ENCODE measurements around the gene AMBP.
A peak's percentile ranks its signal among the peaks of the same experiment; 100 is the strongest.

Gene AMBP

DNA sequence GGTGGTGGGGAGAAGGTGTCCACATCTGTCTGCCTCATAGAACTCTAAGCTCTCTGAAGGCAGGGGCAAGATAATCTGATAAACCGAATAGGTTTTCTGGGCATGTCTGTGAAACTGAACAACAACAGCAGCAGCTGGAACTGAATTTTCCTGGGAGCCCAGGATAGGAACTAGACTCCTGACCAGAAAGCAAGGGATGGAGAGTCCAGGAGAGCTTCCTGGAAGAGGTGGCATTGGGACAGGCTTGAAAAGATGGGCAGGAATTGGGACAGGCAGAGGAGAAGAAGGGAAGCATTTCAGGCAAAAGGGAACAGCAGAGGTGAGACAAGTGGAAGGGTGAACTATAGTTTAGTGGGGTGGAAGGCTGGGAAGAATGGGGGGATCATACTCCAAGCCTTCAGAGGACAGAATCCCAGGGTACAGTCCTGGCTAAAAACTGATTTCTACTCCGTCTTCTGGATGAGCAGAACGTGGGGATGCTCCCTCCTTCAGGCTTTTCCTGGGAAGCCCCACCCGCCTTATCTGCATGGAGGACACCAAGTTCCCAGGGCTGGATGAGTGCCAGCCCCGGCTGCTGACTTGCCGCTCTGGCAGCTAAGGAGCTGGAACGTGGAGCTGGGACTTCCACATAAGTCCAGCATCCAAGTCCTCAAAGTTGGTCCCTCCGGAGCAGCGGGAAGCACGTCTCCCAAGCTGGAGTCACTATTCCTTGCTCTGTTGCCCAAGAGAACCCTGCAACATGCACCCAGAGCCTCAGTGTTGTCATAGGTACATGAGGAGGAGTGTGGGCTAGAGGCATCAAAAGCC is 34.9 kb upstream of the AMBP start:
- peak; percentile 60 for DNase-seq (ENCODE audit: low read depth)

DNA sequence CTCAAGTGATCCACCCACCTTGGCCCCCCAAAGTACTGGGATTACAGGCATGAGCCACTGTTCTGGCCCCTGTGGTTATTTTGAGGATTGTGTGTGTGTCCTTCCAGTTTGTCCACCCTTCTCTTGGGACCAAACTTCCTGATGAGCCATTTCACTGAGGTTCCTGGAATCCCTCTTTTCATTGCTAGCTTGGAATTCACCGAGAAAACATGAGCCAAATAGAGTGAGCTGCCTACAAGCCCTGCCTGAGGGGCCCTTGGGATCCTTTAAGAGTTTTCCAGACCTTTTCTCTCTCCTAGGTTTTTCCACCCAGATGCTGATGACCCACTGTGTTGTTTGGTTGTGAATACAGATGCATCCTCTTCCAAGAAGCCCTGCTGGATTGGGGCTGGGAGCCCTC is 34.2 kb upstream of the AMBP start:
- no peak for DNase-seq (ENCODE audit: low read depth)

DNA sequence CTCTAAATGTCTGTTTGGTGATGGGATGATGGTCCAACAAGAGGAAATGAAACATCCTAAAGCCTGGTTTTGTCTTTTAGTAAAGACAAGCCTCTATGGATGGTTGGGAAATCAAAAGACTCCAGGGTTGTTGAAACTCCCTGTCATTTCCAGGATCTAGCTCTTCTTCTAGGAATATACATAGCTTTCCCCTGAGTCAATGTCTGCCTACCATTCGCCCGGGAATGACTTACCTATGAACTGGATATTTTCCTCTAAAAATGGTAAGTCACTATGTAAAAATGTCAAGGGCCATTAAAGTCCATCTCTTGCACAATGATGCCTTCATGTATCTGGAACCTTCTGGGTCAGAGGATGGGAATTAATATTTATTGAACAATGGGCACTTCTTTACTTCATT is 32.1 kb upstream of the AMBP start:
- peak; percentile 88 for DNase-seq (ENCODE audit: low read depth)

DNA sequence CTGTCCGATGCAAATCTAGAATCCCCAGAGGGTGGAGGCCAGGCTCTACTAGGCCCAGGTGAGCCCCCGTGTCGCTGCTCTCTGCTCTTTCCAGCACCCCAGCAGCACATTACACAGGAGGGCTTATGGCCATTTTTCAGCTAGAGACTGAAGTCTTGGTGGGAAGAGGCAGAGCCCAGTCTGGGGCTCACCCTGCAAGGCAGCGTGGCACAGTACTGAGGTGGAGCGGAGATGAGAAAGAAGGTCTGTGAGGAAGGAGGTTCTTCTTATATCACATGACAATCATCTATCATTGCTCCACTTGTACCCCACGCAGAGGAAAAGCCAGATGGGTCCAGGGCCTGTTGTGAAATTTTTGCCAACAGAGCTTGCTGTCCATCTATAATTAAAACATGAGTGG is 31.0 kb upstream of the AMBP start:
- no peak for DNase-seq (ENCODE audit: low read depth)

DNA sequence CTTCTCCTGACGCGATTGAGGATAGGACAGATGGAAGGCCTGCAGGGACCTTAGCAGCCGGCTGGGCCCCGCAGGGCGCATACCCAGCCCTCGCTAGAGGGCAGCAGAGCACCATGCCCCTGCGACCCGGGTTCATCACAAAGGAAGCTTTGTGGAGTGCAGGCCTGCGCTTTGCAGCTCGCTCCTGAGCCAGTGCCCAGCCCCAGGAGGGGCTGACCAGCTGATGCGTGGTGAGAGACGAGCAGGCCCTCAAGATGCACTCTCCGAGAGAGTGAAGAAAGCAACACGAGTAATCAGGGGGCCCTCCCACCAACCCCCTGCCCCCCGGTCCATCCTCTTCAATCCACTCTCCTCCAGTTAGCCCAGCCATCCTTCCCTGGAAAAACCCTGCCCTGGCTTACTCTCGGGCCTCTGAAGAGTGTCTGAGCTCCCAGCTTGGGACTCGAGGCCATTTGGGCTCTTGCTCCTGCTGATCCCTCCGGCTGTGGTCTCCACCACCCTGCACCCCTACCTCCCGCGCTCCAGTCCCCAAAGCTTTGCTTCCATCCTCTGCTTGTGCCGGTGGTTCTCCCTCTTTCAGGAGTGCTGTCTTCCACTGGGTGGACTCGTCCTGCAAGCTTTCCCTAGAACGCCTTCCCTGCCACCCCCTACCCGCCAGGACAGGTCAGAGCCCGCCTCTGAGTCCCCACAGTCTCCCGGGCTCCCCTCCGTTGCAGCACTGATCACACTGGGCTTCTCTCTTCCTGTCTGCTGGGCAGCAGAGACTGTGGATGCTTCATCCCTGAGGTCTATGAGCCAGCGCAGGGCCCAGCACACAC is 30.1 kb upstream of the AMBP start:
- peak; percentile 82 for DNase-seq (ENCODE audit: low read depth)

DNA sequence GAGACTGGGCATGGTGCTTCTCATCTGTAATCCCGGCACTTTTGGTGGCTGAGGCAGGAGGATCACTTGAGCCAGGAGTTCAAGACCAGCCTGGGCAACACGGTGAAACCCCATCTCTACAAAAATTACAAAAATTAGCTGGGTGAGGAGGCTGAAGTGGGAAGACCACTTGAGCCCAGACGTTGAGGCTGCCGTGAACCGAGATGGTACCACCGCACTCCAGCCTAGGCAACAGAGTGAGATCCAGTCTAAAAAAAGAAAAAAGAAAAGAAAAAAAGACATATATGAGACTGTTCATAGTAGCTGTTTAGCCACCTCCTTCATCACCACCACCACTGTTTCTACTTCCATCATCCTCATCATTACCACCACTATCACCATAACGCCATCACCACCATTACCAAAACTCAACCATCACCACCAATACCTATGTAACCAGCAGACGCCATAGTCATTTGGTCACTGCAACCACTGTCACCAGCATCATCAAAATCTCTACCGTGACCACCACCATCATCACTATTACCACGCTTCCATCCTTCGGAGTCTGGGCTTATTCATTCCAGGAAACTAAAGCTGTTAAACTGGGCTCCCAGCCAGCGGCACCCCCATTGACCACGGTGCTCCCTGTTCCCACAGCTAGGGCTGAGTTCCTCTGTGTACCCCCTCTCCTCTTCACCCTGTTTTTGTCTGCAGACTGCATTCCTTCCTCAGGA is 29.3 kb upstream of the AMBP start:
- DNase-seq (ENCODE audit: low read depth): no peak

DNA sequence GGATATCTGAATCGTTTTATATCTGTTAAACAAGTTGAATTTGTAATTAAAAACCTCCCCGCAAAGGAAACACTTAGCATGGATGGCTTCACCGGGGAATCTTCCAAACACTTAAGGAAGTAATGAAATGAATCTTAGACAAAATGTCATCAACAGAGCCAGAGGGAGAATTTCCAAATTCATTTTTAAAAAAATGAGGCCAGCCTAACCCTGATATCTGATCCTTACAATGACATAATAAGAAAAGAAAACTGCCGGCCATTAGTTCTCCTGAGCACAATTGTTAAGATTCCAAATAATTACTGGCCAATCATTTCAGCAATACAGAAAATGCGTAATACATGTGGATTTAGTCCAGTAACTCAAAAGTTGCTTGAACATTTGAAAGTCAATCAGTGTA is 27.1 kb upstream of the AMBP start:
- DNase-seq (ENCODE audit: low read depth): no peak

DNA sequence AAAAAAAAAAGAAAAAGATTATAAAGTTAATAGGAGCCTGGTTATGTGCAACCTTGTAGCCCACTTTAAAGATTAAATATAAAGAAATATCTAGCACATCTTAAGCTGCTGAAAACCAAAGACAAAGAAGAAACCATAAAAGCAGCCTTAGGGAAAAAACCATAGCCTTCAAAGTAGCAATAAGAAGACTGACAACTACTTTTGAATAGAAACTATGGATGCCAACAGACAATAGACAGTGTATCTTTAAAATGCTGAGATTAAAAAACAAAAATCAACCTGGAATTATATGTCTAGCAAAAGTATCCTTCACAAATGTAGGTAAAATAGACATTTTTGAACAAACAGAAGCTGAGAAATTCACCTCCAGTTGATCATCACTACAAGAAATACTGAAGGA is 24.4 kb upstream of the AMBP start:
- DNase-seq (ENCODE audit: low read depth): no peak

DNA sequence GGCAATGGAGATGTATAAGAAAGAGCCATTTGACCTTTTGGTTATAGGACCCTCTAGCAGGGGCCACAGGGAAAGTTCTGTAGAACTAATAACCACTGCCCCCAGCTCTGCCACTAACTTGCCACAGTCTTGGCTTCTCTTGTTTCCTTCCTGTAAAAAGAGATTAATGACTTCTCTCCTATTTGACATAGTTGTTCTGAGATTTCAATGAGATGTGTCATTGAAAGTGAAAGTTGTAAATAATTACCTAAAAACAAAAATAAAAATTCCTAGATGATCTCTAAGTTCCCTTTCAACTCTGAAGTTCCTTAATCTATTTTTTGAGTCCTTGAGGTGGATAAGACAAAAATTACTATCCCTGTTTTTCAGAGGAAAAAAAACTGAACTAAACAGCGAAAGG is 22.4 kb upstream of the AMBP start:
- DNase-seq (ENCODE audit: low read depth): no peak

DNA sequence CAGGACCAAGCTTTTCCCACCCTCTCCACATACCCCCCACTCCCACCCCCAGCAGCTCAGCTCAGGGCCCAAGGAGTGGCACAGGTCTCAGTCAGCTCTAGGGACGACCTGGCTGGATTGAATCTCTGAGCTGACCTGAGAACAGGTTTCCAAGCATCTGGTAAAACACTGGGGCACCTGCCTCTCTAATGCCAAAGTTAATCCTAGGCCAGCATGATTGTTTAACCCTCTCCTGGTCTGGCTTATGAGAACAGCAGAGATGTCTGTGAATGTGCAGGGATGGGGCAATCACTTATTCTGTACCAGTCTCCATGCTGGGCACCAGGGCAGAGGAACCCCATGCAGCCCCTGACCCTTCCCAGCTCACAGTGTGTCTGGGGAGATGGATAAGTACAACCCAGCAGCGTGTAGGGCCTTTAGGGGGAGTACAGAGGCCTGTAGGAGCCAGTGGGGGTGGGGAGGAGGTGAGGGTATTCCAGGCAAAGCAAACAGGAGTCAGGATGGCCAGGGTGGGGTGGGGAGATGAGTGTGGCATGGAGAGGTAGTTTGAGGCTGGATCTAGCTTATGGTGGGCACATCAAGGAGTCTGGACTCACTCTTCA is 21.7 kb upstream of the AMBP start:
- no peak for DNase-seq (ENCODE audit: low read depth)

DNA sequence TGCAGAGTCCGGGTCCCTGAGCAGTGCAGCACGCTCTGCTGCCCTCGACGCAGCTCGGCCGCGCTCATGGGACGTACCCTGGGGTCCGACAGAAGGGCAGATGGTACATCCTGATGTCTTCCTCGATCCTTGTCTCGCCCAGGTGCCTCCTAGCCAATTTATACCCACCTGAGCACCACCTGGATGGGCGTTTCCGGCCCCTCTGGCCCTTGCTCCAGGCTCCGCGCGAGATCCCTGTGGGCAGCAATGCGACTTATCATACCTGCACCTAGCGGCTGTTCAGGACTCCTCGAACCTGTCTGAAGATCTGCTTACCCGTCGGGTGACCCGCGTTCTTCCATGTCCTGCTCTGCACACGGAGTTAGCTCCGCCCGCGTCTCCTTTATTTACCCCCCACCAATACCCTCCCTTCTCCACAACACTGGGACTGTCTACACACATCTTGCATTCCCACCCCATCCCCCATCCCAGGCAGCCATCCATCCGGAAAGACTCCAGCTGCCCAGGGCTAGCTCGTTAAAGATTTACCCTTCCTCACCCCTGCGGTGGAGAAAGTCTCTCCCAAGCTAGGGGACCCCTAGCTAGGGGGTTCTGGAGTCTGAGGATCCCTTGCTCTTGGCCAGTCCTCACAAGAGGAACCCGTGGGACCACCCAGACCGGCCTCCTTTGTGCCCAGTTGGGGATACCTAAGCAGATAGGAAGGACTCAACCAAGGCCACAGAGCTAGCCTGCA is 21.0 kb upstream of the AMBP start, which contains the start of gene KIF12:
Gene KIF12 (minus strand): TSS at position 357 of the 733 bp plus-strand sequence. CDS start 16 bp downstream, at position 341.
- DNase-seq (ENCODE audit: low read depth): no peak

DNA sequence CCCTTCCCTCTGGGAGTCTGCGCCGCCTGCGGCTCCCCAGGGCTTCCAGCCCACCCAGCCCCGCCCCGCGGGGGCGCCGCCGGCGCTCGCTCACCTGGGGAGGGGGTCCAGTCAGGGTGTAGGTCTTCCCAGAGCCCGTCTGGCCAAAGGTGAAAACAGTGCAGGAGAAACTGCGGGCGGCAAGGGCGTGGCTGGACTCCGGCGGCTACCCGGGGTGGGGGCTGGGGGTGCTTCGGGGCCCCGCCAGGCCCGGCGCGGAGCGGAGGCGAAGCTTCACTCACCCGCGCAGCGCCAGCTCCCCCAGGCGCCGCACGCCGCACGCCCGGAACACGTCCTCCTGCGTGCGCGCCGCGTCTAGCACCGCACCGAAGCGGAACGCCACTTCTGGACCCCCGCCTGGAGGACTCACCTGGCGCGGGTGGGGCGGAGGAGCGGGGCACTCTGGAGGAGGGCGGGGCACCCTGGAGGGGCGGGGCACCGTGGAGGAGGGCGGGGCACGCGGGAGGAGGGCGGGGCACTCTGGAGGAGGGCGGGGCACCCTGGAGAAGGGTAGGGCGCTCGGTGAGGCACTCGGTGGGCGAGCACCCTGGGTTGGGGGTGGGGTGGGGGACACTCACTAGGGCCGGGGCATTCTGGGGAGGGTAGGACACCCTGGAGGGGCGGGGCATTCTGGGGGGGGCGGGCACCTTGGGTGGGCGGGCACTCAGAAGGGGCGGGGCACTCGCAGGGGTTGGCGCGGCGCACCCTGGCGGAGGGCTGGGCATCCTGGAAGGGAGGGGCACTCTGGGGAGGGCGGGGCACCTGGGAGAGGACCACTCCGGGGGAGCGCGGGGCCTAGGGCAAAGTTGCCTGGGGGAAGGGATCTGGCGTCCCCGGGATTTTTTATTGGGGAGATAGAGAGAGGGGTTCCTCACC is 20.2 kb upstream of the AMBP start:
- DNase-seq (ENCODE audit: low read depth): peak; percentile 35

DNA sequence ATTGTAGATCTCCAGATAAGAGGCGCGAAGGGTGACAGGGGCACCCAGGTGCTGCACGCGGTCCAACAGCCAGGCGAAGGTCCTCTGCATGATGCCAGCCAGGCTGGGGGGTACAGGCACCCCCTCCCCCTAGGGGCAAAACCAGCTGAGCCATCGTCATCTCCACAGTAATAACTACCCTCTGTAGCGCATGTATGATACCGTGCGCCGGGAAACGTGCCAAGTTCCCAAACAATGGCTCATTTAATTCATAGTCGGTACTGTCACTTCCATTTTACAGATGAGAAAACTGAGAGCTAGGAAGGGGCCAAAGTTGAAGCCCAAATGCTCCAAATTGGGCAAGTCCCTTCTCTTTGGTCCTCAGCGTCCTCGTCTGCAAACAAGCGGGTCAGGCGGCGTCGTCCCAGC is 19.5 kb upstream of the AMBP start:
- peak; percentile 27 for DNase-seq (ENCODE audit: low read depth)

DNA sequence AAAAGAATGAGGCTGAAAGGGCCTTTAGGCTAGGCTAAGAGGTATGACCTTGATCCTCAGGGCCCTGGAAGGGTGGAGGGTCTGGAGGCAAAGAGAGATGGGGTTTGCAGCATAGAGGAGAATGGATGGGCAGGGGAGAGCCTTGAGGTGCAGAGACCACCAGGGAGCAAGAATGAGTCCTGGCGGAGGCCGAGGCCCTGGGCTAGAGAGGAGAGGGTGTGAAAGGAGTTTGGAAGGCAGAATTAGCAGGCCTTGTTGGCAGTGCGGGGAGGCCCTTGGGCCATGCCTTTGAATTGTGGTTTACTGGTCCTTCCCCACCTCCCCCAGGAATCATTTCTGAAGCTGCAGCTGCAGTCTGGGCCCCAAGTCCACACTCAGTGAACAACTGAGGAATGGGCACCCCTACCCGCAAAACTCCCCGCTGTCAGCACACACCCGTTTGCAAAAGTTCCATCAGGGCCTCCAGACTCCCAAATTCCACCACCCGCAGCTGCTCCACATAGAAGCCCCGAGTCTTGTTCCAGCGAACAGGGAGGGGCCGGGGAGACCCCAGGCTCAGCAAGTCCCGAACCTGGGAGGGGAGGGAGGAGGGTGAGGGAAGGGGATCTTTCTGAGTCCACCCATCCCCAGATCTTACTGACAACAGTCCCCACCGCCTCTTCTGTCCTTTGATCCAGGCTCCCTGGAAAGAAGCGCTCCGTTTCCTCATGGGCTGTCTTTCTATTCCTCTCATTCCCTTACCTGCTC is 18.9 kb upstream of the AMBP start:
- DNase-seq (ENCODE audit: low read depth): no peak

DNA sequence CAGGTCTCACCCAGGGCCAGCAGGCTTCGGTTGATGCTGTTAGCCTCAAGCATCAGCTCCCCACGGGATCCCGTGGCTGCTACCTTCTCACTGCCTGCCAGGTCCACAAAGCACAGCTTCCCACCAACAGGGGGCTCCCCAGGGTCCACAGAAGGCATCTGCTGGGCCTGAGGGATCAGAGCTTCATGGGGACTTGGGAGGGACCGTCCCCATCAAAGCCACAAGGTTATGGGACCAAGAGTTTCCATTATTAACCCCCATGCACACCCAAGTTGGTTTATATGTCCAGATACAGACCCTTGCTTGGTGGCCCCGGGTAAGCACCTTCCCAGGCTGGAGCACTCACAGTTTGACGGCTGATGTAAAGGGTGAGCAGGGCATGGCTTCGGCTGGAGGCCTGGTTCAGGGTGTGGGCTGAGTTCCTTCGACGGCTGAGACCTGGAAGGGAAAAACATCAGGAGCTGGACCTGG is 18.0 kb upstream of the AMBP start:
- no peak for DNase-seq (ENCODE audit: low read depth)

DNA sequence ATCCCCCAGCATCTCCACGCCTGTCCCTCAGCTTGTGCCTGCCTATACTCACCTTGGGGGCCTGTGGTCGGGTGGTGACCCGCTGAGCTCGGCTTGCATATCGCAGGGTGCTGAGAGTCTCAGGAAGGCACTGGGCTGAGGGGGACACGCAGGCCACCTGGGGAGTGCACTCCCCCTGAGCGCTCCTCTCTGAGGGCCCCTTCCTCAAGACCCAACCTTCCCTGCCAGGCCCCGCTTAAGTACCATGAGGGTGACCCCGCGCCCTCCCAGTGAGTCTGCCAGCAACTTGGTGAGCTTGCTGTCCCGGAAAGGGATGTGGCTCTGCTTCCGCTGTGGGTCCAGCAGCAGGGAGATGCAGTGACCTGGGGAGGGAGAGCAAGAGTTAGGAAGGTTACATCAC is 16.9 kb upstream of the AMBP start:
- DNase-seq (ENCODE audit: low read depth): no peak

DNA sequence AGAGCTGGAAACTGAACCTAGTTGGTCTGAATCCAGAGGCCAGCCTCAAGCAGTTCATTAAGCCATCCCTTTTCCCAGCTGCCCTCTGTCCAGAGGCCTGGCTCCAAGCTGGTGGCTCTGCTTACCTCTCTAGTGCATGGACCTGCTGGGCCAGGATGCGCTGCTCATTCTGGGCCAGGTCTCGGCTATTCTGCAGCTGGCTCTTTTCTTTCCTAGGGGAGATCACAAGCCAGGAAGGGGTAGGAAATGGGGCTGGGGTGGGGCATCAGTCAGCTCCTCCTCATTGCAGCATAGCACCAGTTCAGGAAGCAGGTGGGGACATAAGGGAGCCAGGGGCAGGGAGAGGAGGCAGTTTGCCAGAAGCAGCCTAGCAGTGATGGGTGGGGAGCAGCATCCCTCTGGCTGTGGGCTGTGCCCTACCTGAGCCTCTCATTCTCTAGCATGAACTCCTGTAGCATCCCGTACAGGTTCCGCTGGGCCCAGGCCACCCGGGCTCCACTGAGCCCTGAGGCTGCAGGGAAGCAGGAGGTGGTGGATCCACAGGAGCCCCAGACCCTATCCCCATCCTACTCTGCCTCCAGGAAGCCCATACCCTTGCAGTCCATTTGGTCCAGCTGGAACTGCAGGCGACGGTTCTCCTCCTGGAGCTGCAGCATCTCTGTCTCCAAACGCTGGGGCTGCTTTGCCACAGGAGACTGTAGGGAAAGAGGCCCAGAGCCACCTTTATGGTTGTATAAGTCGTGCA is 15.8 kb upstream of the AMBP start:
- no peak for DNase-seq (ENCODE audit: low read depth)

DNA sequence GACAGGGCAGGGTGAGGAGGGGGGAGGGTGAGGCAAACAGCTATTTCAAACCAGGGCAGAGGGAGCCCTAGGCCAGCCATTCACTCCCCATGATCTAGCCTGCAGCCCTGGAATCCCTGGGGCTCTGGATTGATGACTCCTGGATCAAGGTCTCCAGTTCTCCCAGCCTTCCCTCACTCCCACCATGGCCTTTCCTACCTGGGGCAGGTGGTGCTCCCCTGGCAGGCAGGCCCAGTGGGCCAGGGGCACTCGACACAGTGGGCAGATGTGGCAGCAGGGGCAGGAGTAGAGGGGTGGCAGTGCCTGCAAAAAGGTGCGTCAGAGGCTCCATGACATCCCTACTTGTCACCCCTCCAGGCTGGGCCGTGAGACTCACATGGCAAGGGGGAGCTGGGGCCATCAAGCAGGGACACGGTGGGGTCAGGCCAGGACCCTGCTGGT is 15.0 kb upstream of the AMBP start:
- DNase-seq (ENCODE audit: low read depth): no peak

DNA sequence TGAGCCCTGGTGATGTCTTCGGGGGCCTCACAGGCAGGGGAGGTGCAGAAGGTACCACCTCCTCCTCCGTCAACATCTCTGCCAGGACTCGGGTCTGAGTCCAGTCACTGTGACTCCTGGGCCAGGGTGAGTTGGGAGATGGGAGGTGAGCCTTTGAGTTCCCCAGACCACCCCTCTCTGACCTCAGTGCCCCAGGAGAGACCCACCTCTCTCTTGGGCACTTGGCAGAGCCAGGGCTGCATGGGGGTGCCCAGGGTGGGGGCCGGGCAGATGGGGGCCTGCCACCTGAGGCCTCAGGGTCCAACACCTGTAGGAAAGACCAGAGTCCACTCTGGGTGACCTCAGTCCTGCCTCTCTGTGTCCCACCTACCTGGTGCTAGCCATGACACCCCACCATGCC is 14.2 kb upstream of the AMBP start:
- no peak for DNase-seq (ENCODE audit: low read depth)
